Measurements from ENCODE around the gene RPS27.

RPS27 gene

GRCh38 chr1:153991151-153991630 is 629 bp downstream of the RPS27 start:
- no peak overlapping the region for H3K18ac ChIP-seq (ENCODE audit: low read length)
- peak overlapping the region; percentile 90 for H4K8ac ChIP-seq (ENCODE audit: low read depth, low read length)
- H2AK5ac ChIP-seq (ENCODE audit: low read length) = no peak overlapping the region
- peak overlapping the region; percentile 74 for H3K4me2 ChIP-seq (ENCODE audit: low read length)
- no peaks in the 10 kb centered on the region for H3K27me3 ChIP-seq (ENCODE audit: insufficient read depth, low read length)
- no CpG with 5 or more reads among the region's 9 CpGs for WGBS (ENCODE audit: extremely low coverage, insufficient coverage, insufficient read length)
- H3K79me2 ChIP-seq (ENCODE audit: control insufficient read depth, insufficient read depth, low read length, poor library complexity) = peaks cover 5% of the 10 kb centered on the region
- no peaks in the 10 kb centered on the region for H3K9me3 ChIP-seq (ENCODE audit: insufficient read depth, low read depth, low read length)
- H4K91ac ChIP-seq (ENCODE audit: low read depth, low read length) = peak overlapping the region; percentile 81
- H4K12ac ChIP-seq (ENCODE audit: low read depth, low read length) = no peak overlapping the region
- H2BK5ac ChIP-seq (ENCODE audit: low read depth, low read length, poor library complexity) = no peak overlapping the region
- no peak overlapping the region for H2AFZ ChIP-seq (ENCODE audit: insufficient read depth, low read length, poor library complexity)
- DNase-seq = peak in 1 of 2 donors; percentile 33
- H3K4me1 ChIP-seq (ENCODE audit: control insufficient read depth in 1 of 2, insufficient read depth in 2 of 2, low read length in 2 of 2) = no peaks in the 10 kb centered on the region
- H3K14ac ChIP-seq (ENCODE audit: low read length) = peak overlapping the region; percentile 69
- H2BK12ac ChIP-seq (ENCODE audit: low read length) = no peak overlapping the region
- no peak overlapping the region for H2BK120ac ChIP-seq (ENCODE audit: insufficient read depth, low read length, poor library complexity)
- H3K4me3 ChIP-seq (ENCODE audit: low read depth, low read length) = peak overlapping the region; percentile 85
- no peak overlapping the region for H3K27ac ChIP-seq (ENCODE audit: low read depth, low read length)
- H3K79me1 ChIP-seq (ENCODE audit: low read length) = peaks cover 5% of the 10 kb centered on the region
- H3K36me3 ChIP-seq (ENCODE audit: control insufficient read depth in 1 of 2, insufficient read depth in 2 of 2, low read length in 2 of 2) = peaks cover 15 to 19% of the 10 kb centered on the region in 2 experiments
- H3K4ac ChIP-seq (ENCODE audit: low read depth, low read length) = peak overlapping the region; percentile 46
- no peak overlapping the region for H3K23ac ChIP-seq (ENCODE audit: low read length)
- peak overlapping the region; percentile 89 for H3K9ac ChIP-seq (ENCODE audit: low read length)

GRCh38 chr1:153991806-153992205 is 1.2 kb downstream of the RPS27 start:
- H4K8ac ChIP-seq (ENCODE audit: low read depth, low read length) = no peak overlapping the region
- peak overlapping the region; percentile 38 for H3K4me2 ChIP-seq (ENCODE audit: low read length)
- no peak for DNase-seq
- no peaks in the 10 kb centered on the region for H3K27me3 ChIP-seq (ENCODE audit: insufficient read depth, low read length)
- no peak overlapping the region for H2BK5ac ChIP-seq (ENCODE audit: low read depth, low read length, poor library complexity)
- H3K4ac ChIP-seq (ENCODE audit: low read depth, low read length) = no peak overlapping the region
- H3K18ac ChIP-seq (ENCODE audit: low read length) = no peak overlapping the region
- H4K12ac ChIP-seq (ENCODE audit: low read depth, low read length) = no peak overlapping the region
- H2AFZ ChIP-seq (ENCODE audit: insufficient read depth, low read length, poor library complexity) = no peak overlapping the region
- H2AK5ac ChIP-seq (ENCODE audit: low read length) = no peak overlapping the region
- WGBS (ENCODE audit: extremely low coverage, insufficient coverage, insufficient read length) = no CpG with 5 or more reads among the region's 2 CpGs
- no peak overlapping the region for H3K27ac ChIP-seq (ENCODE audit: low read depth, low read length)
- H3K4me1 ChIP-seq (ENCODE audit: control insufficient read depth in 1 of 2, insufficient read depth in 2 of 2, low read length in 2 of 2) = no peaks in the 10 kb centered on the region
- H4K91ac ChIP-seq (ENCODE audit: low read depth, low read length) = no peak overlapping the region
- H3K23ac ChIP-seq (ENCODE audit: low read length) = no peak overlapping the region
- no peak overlapping the region for H2BK12ac ChIP-seq (ENCODE audit: low read length)
- H3K79me1 ChIP-seq (ENCODE audit: low read length) = peaks cover 3% of the 10 kb centered on the region
- H3K4me3 ChIP-seq (ENCODE audit: low read depth, low read length) = no peak overlapping the region
- H3K14ac ChIP-seq (ENCODE audit: low read length) = no peak overlapping the region
- H3K36me3 ChIP-seq (ENCODE audit: control insufficient read depth in 1 of 2, insufficient read depth in 2 of 2, low read length in 2 of 2) = peaks cover 15 to 19% of the 10 kb centered on the region in 2 experiments
- H3K79me2 ChIP-seq (ENCODE audit: control insufficient read depth, insufficient read depth, low read length, poor library complexity) = peaks cover 5% of the 10 kb centered on the region
- H2BK120ac ChIP-seq (ENCODE audit: insufficient read depth, low read length, poor library complexity) = no peak overlapping the region
- no peak overlapping the region for H3K9ac ChIP-seq (ENCODE audit: low read length)
- no peaks in the 10 kb centered on the region for H3K9me3 ChIP-seq (ENCODE audit: insufficient read depth, low read depth, low read length)

- WGBS (ENCODE audit: extremely low coverage, insufficient coverage, insufficient read length) = no CpG with 5 or more reads among the region's 3 CpGs
- H3K9ac ChIP-seq (ENCODE audit: low read length) = no peak overlapping the region
- H3K4me2 ChIP-seq (ENCODE audit: low read length) = no peak overlapping the region
- H2BK5ac ChIP-seq (ENCODE audit: low read depth, low read length, poor library complexity) = no peak overlapping the region
- no peak overlapping the region for H2AFZ ChIP-seq (ENCODE audit: insufficient read depth, low read length, poor library complexity)
- peaks cover 15 to 19% of the 10 kb centered on the region in 2 experiments for H3K36me3 ChIP-seq (ENCODE audit: control insufficient read depth in 1 of 2, insufficient read depth in 2 of 2, low read length in 2 of 2)
- H3K18ac ChIP-seq (ENCODE audit: low read length) = no peak overlapping the region
- H3K4me3 ChIP-seq (ENCODE audit: low read depth, low read length) = no peak overlapping the region
- no peak overlapping the region for H4K12ac ChIP-seq (ENCODE audit: low read depth, low read length)
- DNase-seq = no peak
- H2AK5ac ChIP-seq (ENCODE audit: low read length) = no peak overlapping the region
- H2BK120ac ChIP-seq (ENCODE audit: insufficient read depth, low read length, poor library complexity) = no peak overlapping the region
- no peak overlapping the region for H3K23ac ChIP-seq (ENCODE audit: low read length)
- no peak overlapping the region for H4K91ac ChIP-seq (ENCODE audit: low read depth, low read length)
- no peak overlapping the region for H2BK12ac ChIP-seq (ENCODE audit: low read length)
- peaks cover 3% of the 10 kb centered on the region for H3K79me1 ChIP-seq (ENCODE audit: low read length)
- no peak overlapping the region for H3K27ac ChIP-seq (ENCODE audit: low read depth, low read length)
- H3K9me3 ChIP-seq (ENCODE audit: insufficient read depth, low read depth, low read length) = no peaks in the 10 kb centered on the region
- H3K4ac ChIP-seq (ENCODE audit: low read depth, low read length) = no peak overlapping the region
- no peak overlapping the region for H3K14ac ChIP-seq (ENCODE audit: low read length)
- no peaks in the 10 kb centered on the region for H3K27me3 ChIP-seq (ENCODE audit: insufficient read depth, low read length)
- H3K79me2 ChIP-seq (ENCODE audit: control insufficient read depth, insufficient read depth, low read length, poor library complexity) = peaks cover 5% of the 10 kb centered on the region
- H3K4me1 ChIP-seq (ENCODE audit: control insufficient read depth in 1 of 2, insufficient read depth in 2 of 2, low read length in 2 of 2) = no peaks in the 10 kb centered on the region
- H4K8ac ChIP-seq (ENCODE audit: low read depth, low read length) = no peak overlapping the region
These were observed 4.6 kb downstream of the RPS27 start for GRCh38 chr1:153995202-153995601.

- Histone ChIP-seq H3K9ac (ENCODE audit: low read length) (no peak overlapping the region), H3K18ac (ENCODE audit: low read length) (no peak overlapping the region), H4K91ac (ENCODE audit: low read depth, low read length) (no peak overlapping the region), H3K23ac (ENCODE audit: low read length) (no peak overlapping the region), H3K27me3 (ENCODE audit: insufficient read depth, low read length) (no peaks in the 10 kb centered on the region), H3K79me1 (ENCODE audit: low read length) (peaks cover 2% of the 10 kb centered on the region), H3K36me3 (ENCODE audit: control insufficient read depth in 1 of 2, insufficient read depth in 2 of 2, low read length in 2 of 2) (peaks cover 15 to 19% of the 10 kb centered on the region in 2 experiments), H3K4ac (ENCODE audit: low read depth, low read length) (no peak overlapping the region), H2BK12ac (ENCODE audit: low read length) (no peak overlapping the region), H3K9me3 (ENCODE audit: insufficient read depth, low read depth, low read length) (no peaks in the 10 kb centered on the region), H3K4me1 (ENCODE audit: control insufficient read depth in 1 of 2, insufficient read depth in 2 of 2, low read length in 2 of 2) (no peaks in the 10 kb centered on the region), H2BK120ac (ENCODE audit: insufficient read depth, low read length, poor library complexity) (no peak overlapping the region), H3K79me2 (ENCODE audit: control insufficient read depth, insufficient read depth, low read length, poor library complexity) (peaks cover 4% of the 10 kb centered on the region), H4K12ac (ENCODE audit: low read depth, low read length) (no peak overlapping the region), H2AFZ (ENCODE audit: insufficient read depth, low read length, poor library complexity) (no peak overlapping the region), H2AK5ac (ENCODE audit: low read length) (no peak overlapping the region), H2BK5ac (ENCODE audit: low read depth, low read length, poor library complexity) (no peak overlapping the region), H3K4me3 (ENCODE audit: low read depth, low read length) (no peak overlapping the region), H3K14ac (ENCODE audit: low read length) (no peak overlapping the region), H4K8ac (ENCODE audit: low read depth, low read length) (no peak overlapping the region), H3K4me2 (ENCODE audit: low read length) (no peak overlapping the region), H3K27ac (ENCODE audit: low read depth, low read length) (no peak overlapping the region)
- WGBS (ENCODE audit: extremely low coverage, insufficient coverage, insufficient read length) = no CpG with 5 or more reads among the region's 11 CpGs
- DNase-seq = no peak
These were observed 5.1 kb downstream of the RPS27 start for GRCh38 chr1:153995640-153996039.
